K562 (cell line): ENCODE data around the gene ATIC. TPM values are rescaled to one million over a fixed set of nuclear protein-coding genes. Genes with fewer than 3 reads are reported as not detected.

Experiments
- ATAC-seq: fragments of 200-7000 bp; cut with Tn5 transposase; 3 replicates; pipeline ENCODE4 v1.9.1; 2020; ENCODE audit warnings: moderate library complexity
- BruUV-seq: library from RNA; stranded (reverse); fragments of 400-500 nt; replicated peaks from 2 replicates; lab custom pipeline; 2021; lab: Mats Ljungman, UMichigan
- CTCF ChIA-PET: fragments of 300-600 bp; formaldehyde crosslinking; extraction: SDS; loops from one replicate; lab custom pipeline; 2021; ENCODE audit warnings: low intra/inter-chr PET ratio; lab: Yijun Ruan, JAX
- POLR2A ChIA-PET: fragments of 300-600, 350-650 bp; sonication (Branson Sonifier 250); formaldehyde crosslinking; extraction: SDS; loops from one replicate; lab custom pipeline; 2021; ENCODE audit warnings: antibody characterized with exemption, inconsistent platforms; lab: Yijun Ruan, JAX
- DNase-seq, 4 experiments: peaks; one replicate each; pipeline versions ENCODE4 v3.0.0 to v3.0.0-alpha.2; 2011 to 2018; ENCODE audit warnings: low spot score in 3 of 4, mixed read lengths in 3 of 4; ENCODE audit errors: extremely low read depth in 1 of 4
- FAIRE-seq: peaks from 2 replicates; lab custom pipeline; 2011; peaks lifted over from hg19 to GRCh38; lab: Jason Lieb, UNC
- H2AFZ ChIP-seq: 2 replicates; pipeline ENCODE4 v1.6.0; 2011; ENCODE audit warnings: low read depth, low read length, control low read depth, inconsistent platforms
- H3K27ac ChIP-seq: fragments of 200-600 bp; 3 replicates; pipeline ENCODE4 v1.8.0; 2011; ENCODE audit warnings: low read depth, mild to moderate bottlenecking, control low read depth, inconsistent platforms, low read length, moderate library complexity, mixed read lengths; ENCODE audit errors: extremely low read depth
- H3K27me3 ChIP-seq, 2 experiments: fragments of 300-600 bp in 1 of 2; 2 replicates in 1 of 2; 3 replicates in 1 of 2; pipeline versions ENCODE4 v1.6.0 to v1.8.0; 2011; ENCODE audit warnings: inconsistent platforms in 2 of 2, low read length in 2 of 2, mild to moderate bottlenecking in 1 of 2, mixed read lengths in 1 of 2, moderate library complexity in 1 of 2; ENCODE audit not compliant: control insufficient read depth in 2 of 2, insufficient read depth in 2 of 2
- H3K36me3 ChIP-seq: fragments of 300-600 bp; 3 replicates; pipeline ENCODE4 v1.8.0; 2011; ENCODE audit warnings: mild to moderate bottlenecking, low read length, inconsistent platforms; ENCODE audit not compliant: control insufficient read depth, insufficient read depth
- H3K4me1 ChIP-seq, 2 experiments: fragments of 200-600 bp in 1 of 2; replicated peaks in 1 of 2; 2 replicates in 1 of 2; 3 replicates in 1 of 2; pipeline versions ENCODE4 v1.5.1 to v1.8.0; 2011; ENCODE audit warnings: inconsistent platforms in 2 of 2, low read length in 2 of 2, mild to moderate bottlenecking in 1 of 2, mixed read lengths in 1 of 2, moderate library complexity in 1 of 2; ENCODE audit not compliant: control insufficient read depth in 2 of 2, insufficient read depth in 2 of 2
- H3K4me2 ChIP-seq: 2 replicates; pipeline ENCODE4 v1.6.1; 2011; ENCODE audit warnings: low read length, control low read depth, inconsistent platforms, mixed read lengths; ENCODE audit not compliant: insufficient read depth
- H3K4me3 ChIP-seq: fragments of 200-600 bp; sonication (generic), shearing (Covaris generic); 2 replicates; pipeline ENCODE4 v1.5.1; 2016; ENCODE audit warnings: control low read depth, inconsistent platforms
- H3K79me2 ChIP-seq: fragments of 200-600 bp; 3 replicates; pipeline ENCODE4 v1.8.0; 2011; ENCODE audit warnings: low read length, inconsistent platforms; ENCODE audit not compliant: control insufficient read depth, insufficient read depth
- H3K9ac ChIP-seq, 2 experiments: 2 replicates each; pipeline versions ENCODE4 v1.6.0 to v1.6.1; 2011; ENCODE audit warnings: low read depth in 2 of 2, low read length in 2 of 2, control low read depth in 1 of 2, inconsistent platforms in 1 of 2, mild to moderate bottlenecking in 1 of 2, mixed read lengths in 1 of 2; ENCODE audit not compliant: insufficient read depth in 1 of 2
- H3K9me1 ChIP-seq: one replicate; pipeline ENCODE4 v1.6.0; 2011; ENCODE audit warnings: inconsistent platforms, mild to moderate bottlenecking, low read length, moderate library complexity; ENCODE audit not compliant: control insufficient read depth, insufficient read depth
- H3K9me3 ChIP-seq: replicated peaks from 2 replicates; pipeline ENCODE4 v1.5.1; 2011; ENCODE audit warnings: low read depth, low read length, inconsistent platforms; ENCODE audit not compliant: control insufficient read depth, insufficient read depth
- H4K20me1 ChIP-seq: replicated peaks from 2 replicates; pipeline ENCODE4 v1.6.1; 2011; ENCODE audit warnings: low read length, inconsistent platforms, mixed read lengths; ENCODE audit not compliant: control insufficient read depth, insufficient read depth
- ARID2 ChIP-seq: fragments of 450-650 bp; IDR thresholded peaks from 2 replicates; pipeline ENCODE4 v1.6.1; 2017; ENCODE audit warnings: antibody characterized with exemption, mild to moderate bottlenecking
- CEBPB ChIP-seq: fragments of 450-650 bp; IDR thresholded peaks from 2 replicates; pipeline ENCODE4 v1.6.1; 2016; ENCODE audit warnings: missing genetic modification characterization, missing compliant biosample characterization
- CREBBP ChIP-seq: IDR thresholded peaks from one replicate; pipeline ENCODE4 v1.6.1; 2012; ENCODE audit warnings: low read depth, mild to moderate bottlenecking, control low read depth, inconsistent platforms, low read length
- DPF2 ChIP-seq: fragments of 450-650 bp; IDR thresholded peaks from 2 replicates; pipeline ENCODE4 v1.6.1; 2016
- KAT7 ChIP-seq: sonication (generic); formaldehyde crosslinking; IDR thresholded peaks from 2 replicates; pipeline ENCODE4 v1.8.0; 2022; ENCODE audit warnings: missing genetic modification reagents, mild to moderate bottlenecking, borderline replicate concordance
- L3MBTL2 ChIP-seq: fragments of 450-650 bp; IDR thresholded peaks from 2 replicates; pipeline ENCODE4 v1.6.1; 2016; ENCODE audit warnings: mild to moderate bottlenecking, moderate library complexity
- MEIS2 ChIP-seq: fragments of 450-650 bp; IDR thresholded peaks from 2 replicates; pipeline ENCODE4 v1.6.1; 2014; ENCODE audit warnings: mild to moderate bottlenecking; ENCODE audit not compliant: partially characterized antibody
- WGBS: fragments of 100-300 bp; shearing (Covaris generic); methylation state at CpG from one replicate; pipeline ENCODE4 v1.1.6; 2016; ENCODE audit warnings: low coverage, mixed read lengths; ENCODE audit not compliant: insufficient coverage; ENCODE audit errors: missing lambda C conversion rate; 5-methylcytosine and 5-hydroxymethylcytosine counted together
- in situ Hi-C: fragments of 300-500 bp; cut with MboI; formaldehyde crosslinking; loops from 4 replicates; pipeline ENCODE4 v1.15.0; 2018; ENCODE audit warnings: inconsistent platforms, mixed read lengths
- intact Hi-C: fragments of 100-400 bp; cut with micrococcal nuclease; formaldehyde crosslinking; loops from 2 replicates; pipeline ENCODE4 v1.14.2; 2022
- polyA plus RNA-seq, 8 experiments: library from polyadenylated mRNA; depleted of rRNA in 4 of 8; stranded (reverse) in 5 of 8; unstranded in 3 of 8; fragments of >200 nt; fragmentation: Nextera tagmentation in 2 of 8; fragmentation: Illumina TruSeq in 1 of 8; extraction: Ambion mirVana in 2 of 8; extraction: Trizol in 1 of 8; gene quantifications; 2 replicates each; pipeline versions ENCODE4 v1.2.1 to v1.2.3, GENCODE V29; 2011 to 2014; ENCODE audit warnings: inconsistent platforms in 1 of 8, missing spikeins in 1 of 8
- total RNA-seq, 7 experiments: library from RNA; depleted of rRNA in 6 of 7; stranded (reverse); fragments of >200 nt in 6 of 7; fragmentation: Illumina TruSeq in 2 of 7; extraction: Trizol in 2 of 7; gene quantifications; 2 replicates each; pipeline versions ENCODE4 v1.2.1 to v1.2.3, GENCODE V29; 2011 to 2021; ENCODE audit warnings: low replicate concordance in 1 of 7
- TF ChIP-seq, protein P1 (sequence below), 2 experiments: IDR thresholded peaks; 2 replicates each; pipeline ENCODE4 v1.6.1; 2011; ENCODE audit warnings: borderline replicate concordance in 1 of 2, control low read depth in 1 of 2, low read depth in 1 of 2, low read length in 1 of 2, mild to moderate bottlenecking in 1 of 2, mixed read lengths in 1 of 2, moderate library complexity in 1 of 2; ENCODE audit not compliant: insufficient read depth in 1 of 2, insufficient read length in 1 of 2, poor library complexity in 1 of 2, severe bottlenecking in 1 of 2; ENCODE audit errors: extremely low read depth in 1 of 2
- TF ChIP-seq, protein P2 (sequence below): fragments of 450-650 bp; IDR thresholded peaks from 2 replicates; pipeline ENCODE4 v1.6.1; 2018; ENCODE audit not compliant: partially characterized antibody
- TF ChIP-seq, protein P3 (sequence below): fragments of 150-350 bp; IDR thresholded peaks from 2 replicates; pipeline ENCODE4 v1.6.1; 2014; ENCODE audit warnings: low read depth, mild to moderate bottlenecking, low read length, borderline replicate concordance
- TF ChIP-seq, protein P4 (sequence below): fragments of 450-650 bp; IDR thresholded peaks from 2 replicates; pipeline ENCODE4 v1.6.1; 2016; ENCODE audit warnings: mild to moderate bottlenecking

The ATIC gene
- total and polyA plus RNA-seq, 9 of the 15 experiments (the other 6 are each of a cell fraction or from before 2014, with no cell fraction given) = 45.6 to 480 (median 212) TPM

DNA sequence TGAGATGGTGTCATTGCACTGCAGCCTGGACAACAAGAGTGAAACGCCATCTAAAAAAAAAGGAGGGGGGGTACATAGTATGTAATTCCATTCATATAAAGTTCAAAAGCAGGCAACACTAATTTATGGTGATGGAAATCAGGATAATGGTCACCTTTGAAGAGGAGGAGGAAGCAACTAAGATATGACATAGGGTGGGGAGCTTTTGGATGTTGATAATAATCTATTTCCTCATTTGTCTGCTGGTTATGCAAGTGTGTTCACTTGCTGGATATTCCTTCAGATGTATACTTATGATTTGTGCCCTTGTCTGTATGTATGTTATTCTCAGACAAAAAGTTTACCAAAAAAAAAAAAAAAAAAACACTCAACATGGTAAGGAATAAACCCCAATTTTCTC is 28.6 kb upstream of the ATIC start:
- H2AFZ ChIP-seq = no peak overlapping the region
- CTCF ChIA-PET = no interaction called here
- H3K9ac ChIP-seq = no peak overlapping the region
- no peaks in the 10 kb centered on the region for H3K79me2 ChIP-seq
- H3K36me3 ChIP-seq = no peaks in the 10 kb centered on the region
- no TSS peak for BruUV-seq
- DNase-seq = no peak
- H3K27me3 ChIP-seq = no peaks in the 10 kb centered on the region
- no peaks in the 10 kb centered on the region for H3K9me3 ChIP-seq
- peaks cover 0 to 20% of the 10 kb centered on the region in 2 experiments; a peak in 3 of 5 replicates for H3K4me1 ChIP-seq
- no peaks in the 10 kb centered on the region for H4K20me1 ChIP-seq
- no peak overlapping the region for H3K4me3 ChIP-seq
- no peak overlapping the region for H3K27ac ChIP-seq
- no peaks in the 10 kb centered on the region for H3K9me1 ChIP-seq
- FAIRE-seq = no peak
- intact Hi-C loops = loop anchor here (10.0 kb wide), 1 partner anchor 162 kb away; no protein-coding TSS in a partner anchor
- no peak for ATAC-seq
- POLR2A ChIA-PET = interaction anchor here (0.7 kb wide), 1 partner anchor 15 kb away, joined by 5 read pairs; no protein-coding TSS in a partner anchor
- no peak overlapping the region for H3K4me2 ChIP-seq
- WGBS = 0% methylated on average over 1 of the region's 1 CpG
- in situ Hi-C loops = no loop called here
- TF ChIP-seq, protein P1, sequence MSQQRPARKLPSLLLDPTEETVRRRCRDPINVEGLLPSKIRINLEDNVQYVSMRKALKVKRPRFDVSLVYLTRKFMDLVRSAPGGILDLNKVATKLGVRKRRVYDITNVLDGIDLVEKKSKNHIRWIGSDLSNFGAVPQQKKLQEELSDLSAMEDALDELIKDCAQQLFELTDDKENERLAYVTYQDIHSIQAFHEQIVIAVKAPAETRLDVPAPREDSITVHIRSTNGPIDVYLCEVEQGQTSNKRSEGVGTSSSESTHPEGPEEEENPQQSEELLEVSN (IDR thresholded peaks at IDR 0.05; ENCODE audit: borderline replicate concordance in 1 of 2, extremely low read depth in 1 of 2, insufficient read depth in 1 of 2, insufficient read length in 1 of 2, low read depth in 1 of 2, low read length in 1 of 2, poor library complexity in 1 of 2, severe bottlenecking in 1 of 2) = no peak
- TF ChIP-seq, protein P2, sequence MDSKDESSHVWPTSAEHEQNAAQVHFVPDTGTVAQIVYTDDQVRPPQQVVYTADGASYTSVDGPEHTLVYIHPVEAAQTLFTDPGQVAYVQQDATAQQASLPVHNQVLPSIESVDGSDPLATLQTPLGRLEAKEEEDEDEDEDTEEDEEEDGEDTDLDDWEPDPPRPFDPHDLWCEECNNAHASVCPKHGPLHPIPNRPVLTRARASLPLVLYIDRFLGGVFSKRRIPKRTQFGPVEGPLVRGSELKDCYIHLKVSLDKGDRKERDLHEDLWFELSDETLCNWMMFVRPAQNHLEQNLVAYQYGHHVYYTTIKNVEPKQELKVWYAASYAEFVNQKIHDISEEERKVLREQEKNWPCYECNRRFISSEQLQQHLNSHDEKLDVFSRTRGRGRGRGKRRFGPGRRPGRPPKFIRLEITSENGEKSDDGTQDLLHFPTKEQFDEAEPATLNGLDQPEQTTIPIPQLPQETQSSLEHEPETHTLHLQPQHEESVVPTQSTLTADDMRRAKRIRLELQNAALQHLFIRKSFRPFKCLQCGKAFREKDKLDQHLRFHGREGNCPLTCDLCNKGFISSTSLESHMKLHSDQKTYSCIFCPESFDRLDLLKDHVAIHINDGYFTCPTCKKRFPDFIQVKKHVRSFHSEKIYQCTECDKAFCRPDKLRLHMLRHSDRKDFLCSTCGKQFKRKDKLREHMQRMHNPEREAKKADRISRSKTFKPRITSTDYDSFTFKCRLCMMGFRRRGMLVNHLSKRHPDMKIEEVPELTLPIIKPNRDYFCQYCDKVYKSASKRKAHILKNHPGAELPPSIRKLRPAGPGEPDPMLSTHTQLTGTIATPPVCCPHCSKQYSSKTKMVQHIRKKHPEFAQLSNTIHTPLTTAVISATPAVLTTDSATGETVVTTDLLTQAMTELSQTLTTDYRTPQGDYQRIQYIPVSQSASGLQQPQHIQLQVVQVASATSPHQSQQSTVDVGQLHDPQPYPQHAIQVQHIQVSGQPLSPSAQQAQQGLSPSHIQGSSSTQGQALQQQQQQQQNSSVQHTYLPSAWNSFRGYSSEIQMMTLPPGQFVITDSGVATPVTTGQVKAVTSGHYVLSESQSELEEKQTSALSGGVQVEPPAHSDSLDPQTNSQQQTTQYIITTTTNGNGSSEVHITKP = no peak
- TF ChIP-seq MEIS2 (peak; percentile 49), DPF2 (peak; percentile 52), KAT7 (CRISPR knock-in tag) (no peak), CREBBP (no peak), CEBPB (peak; percentile 56), L3MBTL2 (no peak), ARID2 (no peak)
- TF ChIP-seq, protein P3, sequence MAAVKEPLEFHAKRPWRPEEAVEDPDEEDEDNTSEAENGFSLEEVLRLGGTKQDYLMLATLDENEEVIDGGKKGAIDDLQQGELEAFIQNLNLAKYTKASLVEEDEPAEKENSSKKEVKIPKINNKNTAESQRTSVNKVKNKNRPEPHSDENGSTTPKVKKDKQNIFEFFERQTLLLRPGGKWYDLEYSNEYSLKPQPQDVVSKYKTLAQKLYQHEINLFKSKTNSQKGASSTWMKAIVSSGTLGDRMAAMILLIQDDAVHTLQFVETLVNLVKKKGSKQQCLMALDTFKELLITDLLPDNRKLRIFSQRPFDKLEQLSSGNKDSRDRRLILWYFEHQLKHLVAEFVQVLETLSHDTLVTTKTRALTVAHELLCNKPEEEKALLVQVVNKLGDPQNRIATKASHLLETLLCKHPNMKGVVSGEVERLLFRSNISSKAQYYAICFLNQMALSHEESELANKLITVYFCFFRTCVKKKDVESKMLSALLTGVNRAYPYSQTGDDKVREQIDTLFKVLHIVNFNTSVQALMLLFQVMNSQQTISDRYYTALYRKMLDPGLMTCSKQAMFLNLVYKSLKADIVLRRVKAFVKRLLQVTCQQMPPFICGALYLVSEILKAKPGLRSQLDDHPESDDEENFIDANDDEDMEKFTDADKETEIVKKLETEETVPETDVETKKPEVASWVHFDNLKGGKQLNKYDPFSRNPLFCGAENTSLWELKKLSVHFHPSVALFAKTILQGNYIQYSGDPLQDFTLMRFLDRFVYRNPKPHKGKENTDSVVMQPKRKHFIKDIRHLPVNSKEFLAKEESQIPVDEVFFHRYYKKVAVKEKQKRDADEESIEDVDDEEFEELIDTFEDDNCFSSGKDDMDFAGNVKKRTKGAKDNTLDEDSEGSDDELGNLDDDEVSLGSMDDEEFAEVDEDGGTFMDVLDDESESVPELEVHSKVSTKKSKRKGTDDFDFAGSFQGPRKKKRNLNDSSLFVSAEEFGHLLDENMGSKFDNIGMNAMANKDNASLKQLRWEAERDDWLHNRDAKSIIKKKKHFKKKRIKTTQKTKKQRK = no peak
- TF ChIP-seq, protein P4, sequence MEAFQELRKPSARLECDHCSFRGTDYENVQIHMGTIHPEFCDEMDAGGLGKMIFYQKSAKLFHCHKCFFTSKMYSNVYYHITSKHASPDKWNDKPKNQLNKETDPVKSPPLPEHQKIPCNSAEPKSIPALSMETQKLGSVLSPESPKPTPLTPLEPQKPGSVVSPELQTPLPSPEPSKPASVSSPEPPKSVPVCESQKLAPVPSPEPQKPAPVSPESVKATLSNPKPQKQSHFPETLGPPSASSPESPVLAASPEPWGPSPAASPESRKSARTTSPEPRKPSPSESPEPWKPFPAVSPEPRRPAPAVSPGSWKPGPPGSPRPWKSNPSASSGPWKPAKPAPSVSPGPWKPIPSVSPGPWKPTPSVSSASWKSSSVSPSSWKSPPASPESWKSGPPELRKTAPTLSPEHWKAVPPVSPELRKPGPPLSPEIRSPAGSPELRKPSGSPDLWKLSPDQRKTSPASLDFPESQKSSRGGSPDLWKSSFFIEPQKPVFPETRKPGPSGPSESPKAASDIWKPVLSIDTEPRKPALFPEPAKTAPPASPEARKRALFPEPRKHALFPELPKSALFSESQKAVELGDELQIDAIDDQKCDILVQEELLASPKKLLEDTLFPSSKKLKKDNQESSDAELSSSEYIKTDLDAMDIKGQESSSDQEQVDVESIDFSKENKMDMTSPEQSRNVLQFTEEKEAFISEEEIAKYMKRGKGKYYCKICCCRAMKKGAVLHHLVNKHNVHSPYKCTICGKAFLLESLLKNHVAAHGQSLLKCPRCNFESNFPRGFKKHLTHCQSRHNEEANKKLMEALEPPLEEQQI = no peak
